Measurements from ENCODE around the gene HEATR1. TPM values are rescaled to one million over a fixed set of nuclear protein-coding genes. Genes with fewer than 3 reads are reported as not detected.

The HEATR1 gene
- total RNA-seq, 2 experiments from 2014 or later = 34.4 to 69.0 TPM

DNA sequence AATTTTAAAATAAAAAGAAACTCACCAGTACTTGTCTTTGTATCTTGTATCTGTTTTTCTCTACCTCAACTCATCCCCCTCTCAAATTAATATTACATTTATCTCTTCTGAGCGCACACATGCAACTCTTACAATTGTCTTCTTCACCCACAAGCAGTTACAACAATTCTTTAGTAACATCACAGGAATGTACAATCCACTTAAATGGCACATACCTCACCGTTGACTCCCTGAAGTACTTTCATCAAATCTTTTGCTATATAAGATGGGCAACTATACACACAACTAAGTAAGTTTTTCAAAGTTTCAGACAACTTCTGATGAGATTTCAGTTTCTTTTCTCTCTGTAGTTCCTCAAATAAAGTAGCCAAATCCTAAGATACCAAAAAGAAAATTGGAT is 28.3 kb downstream of the HEATR1 start:
- Histone ChIP-seq H3K27ac (ENCODE audit: low read depth, low read length, poor library complexity, severe bottlenecking) (no peak overlapping the region), H3K9me2 (ENCODE audit: insufficient read depth, low read length) (no peaks in the 10 kb centered on the region), H3K4me3 (ENCODE audit: low read depth, low read length, poor library complexity, severe bottlenecking) (no peak overlapping the region), H3K36me3 (ENCODE audit: insufficient read depth, low read length) (peaks cover 97% of the 10 kb centered on the region), H3K9me3 (ENCODE audit: low read length) (no peaks in the 10 kb centered on the region), H3K79me2 (ENCODE audit: insufficient read depth, low read depth, low read length) (no peaks in the 10 kb centered on the region), H2AFZ (ENCODE audit: low read length) (no peak overlapping the region), H4K20me1 (ENCODE audit: insufficient read depth, low read length) (0 out of 2 replicates have a peak, but pooled peaks cover 6% of the 10 kb centered on the region), H3K4me1 (ENCODE audit: insufficient read depth, low read length, poor library complexity, severe bottlenecking) (no peaks in the 10 kb centered on the region), H3K4me2 (ENCODE audit: low read length) (no peak overlapping the region)
- ChIA-PET CTCF (ENCODE audit: unreplicated experiment) (no interaction called here), POLR2A (interaction anchor here (1.1 to 1.2 kb wide), 2 partner anchors 17 to 27 kb away, joined by 3 read pairs; no protein-coding TSS in a partner anchor)
- no peak for DNase-seq (ENCODE audit: low spot score)
- intact Hi-C loops (cut with micrococcal nuclease; ENCODE audit: unreplicated experiment) = no loop called here
- no TSS peak for BruUV-seq (replicated peaks)
- TF ChIP-seq EZH2phosphoT487 (IDR thresholded peaks at IDR 0.05; ENCODE audit: borderline replicate concordance, low read depth, low read length) = no peak
- TF ChIP-seq, protein P1, sequence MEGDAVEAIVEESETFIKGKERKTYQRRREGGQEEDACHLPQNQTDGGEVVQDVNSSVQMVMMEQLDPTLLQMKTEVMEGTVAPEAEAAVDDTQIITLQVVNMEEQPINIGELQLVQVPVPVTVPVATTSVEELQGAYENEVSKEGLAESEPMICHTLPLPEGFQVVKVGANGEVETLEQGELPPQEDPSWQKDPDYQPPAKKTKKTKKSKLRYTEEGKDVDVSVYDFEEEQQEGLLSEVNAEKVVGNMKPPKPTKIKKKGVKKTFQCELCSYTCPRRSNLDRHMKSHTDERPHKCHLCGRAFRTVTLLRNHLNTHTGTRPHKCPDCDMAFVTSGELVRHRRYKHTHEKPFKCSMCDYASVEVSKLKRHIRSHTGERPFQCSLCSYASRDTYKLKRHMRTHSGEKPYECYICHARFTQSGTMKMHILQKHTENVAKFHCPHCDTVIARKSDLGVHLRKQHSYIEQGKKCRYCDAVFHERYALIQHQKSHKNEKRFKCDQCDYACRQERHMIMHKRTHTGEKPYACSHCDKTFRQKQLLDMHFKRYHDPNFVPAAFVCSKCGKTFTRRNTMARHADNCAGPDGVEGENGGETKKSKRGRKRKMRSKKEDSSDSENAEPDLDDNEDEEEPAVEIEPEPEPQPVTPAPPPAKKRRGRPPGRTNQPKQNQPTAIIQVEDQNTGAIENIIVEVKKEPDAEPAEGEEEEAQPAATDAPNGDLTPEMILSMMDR (conservative IDR thresholded peaks at IDR 0.05; ENCODE audit: low read length) = no peak

GRCh38 chr1:236575523-236575922 is 28.8 kb downstream of the HEATR1 start:
- ChIA-PET CTCF (ENCODE audit: unreplicated experiment) (no interaction called here), POLR2A (interaction anchor here (1.2 kb wide), 1 partner anchor 17 kb away, joined by 3 read pairs; no protein-coding TSS in a partner anchor)
- DNase-seq (ENCODE audit: low spot score) = no peak
- no peak overlapping the region for H3K4me3 ChIP-seq (ENCODE audit: low read depth, low read length, poor library complexity, severe bottlenecking)
- peaks cover 99% of the 10 kb centered on the region for H3K36me3 ChIP-seq (ENCODE audit: insufficient read depth, low read length)
- no peaks in the 10 kb centered on the region for H3K9me3 ChIP-seq (ENCODE audit: low read length)
- H3K4me1 ChIP-seq (ENCODE audit: insufficient read depth, low read length, poor library complexity, severe bottlenecking) = no peaks in the 10 kb centered on the region
- H2AFZ ChIP-seq (ENCODE audit: low read length) = no peak overlapping the region
- 0 out of 2 replicates have a peak, but pooled peaks cover 6% of the 10 kb centered on the region for H4K20me1 ChIP-seq (ENCODE audit: insufficient read depth, low read length)
- TF ChIP-seq EZH2phosphoT487 (IDR thresholded peaks at IDR 0.05; ENCODE audit: borderline replicate concordance, low read depth, low read length) = no peak
- TF ChIP-seq, protein P1 (conservative IDR thresholded peaks at IDR 0.05; ENCODE audit: low read length) = no peak
- no TSS peak for BruUV-seq (replicated peaks)
- H3K4me2 ChIP-seq (ENCODE audit: low read length) = no peak overlapping the region
- H3K9me2 ChIP-seq (ENCODE audit: insufficient read depth, low read length) = no peaks in the 10 kb centered on the region
- no peak overlapping the region for H3K27ac ChIP-seq (ENCODE audit: low read depth, low read length, poor library complexity, severe bottlenecking)
- no peaks in the 10 kb centered on the region for H3K79me2 ChIP-seq (ENCODE audit: insufficient read depth, low read depth, low read length)
- intact Hi-C loops (cut with micrococcal nuclease; ENCODE audit: unreplicated experiment) = no loop called here

GRCh38 chr1:236568285-236568894 is 35.9 kb downstream of the HEATR1 start:
- no peak overlapping the region for H3K4me3 ChIP-seq (ENCODE audit: low read depth, low read length, poor library complexity, severe bottlenecking)
- H4K20me1 ChIP-seq (ENCODE audit: insufficient read depth, low read length) = peaks cover 12% of the 10 kb centered on the region; the same call in 1 of the 2 replicates
- H2AFZ ChIP-seq (ENCODE audit: low read length) = no peak overlapping the region
- no peak overlapping the region for H3K27ac ChIP-seq (ENCODE audit: low read depth, low read length, poor library complexity, severe bottlenecking)
- intact Hi-C loops (cut with micrococcal nuclease; ENCODE audit: unreplicated experiment) = no loop called here
- no TSS peak for BruUV-seq (replicated peaks)
- DNase-seq (ENCODE audit: low spot score) = no peak
- no peak overlapping the region for H3K4me2 ChIP-seq (ENCODE audit: low read length)
- TF ChIP-seq EZH2phosphoT487 (IDR thresholded peaks at IDR 0.05; ENCODE audit: borderline replicate concordance, low read depth, low read length) = no peak
- TF ChIP-seq, protein P1 (conservative IDR thresholded peaks at IDR 0.05; ENCODE audit: low read length) = no peak
- H3K9me3 ChIP-seq (ENCODE audit: low read length) = no peaks in the 10 kb centered on the region
- H3K4me1 ChIP-seq (ENCODE audit: insufficient read depth, low read length, poor library complexity, severe bottlenecking) = no peaks in the 10 kb centered on the region
- H3K79me2 ChIP-seq (ENCODE audit: insufficient read depth, low read depth, low read length) = no peaks in the 10 kb centered on the region
- H3K36me3 ChIP-seq (ENCODE audit: insufficient read depth, low read length) = peaks cover 100% of the 10 kb centered on the region
- POLR2A ChIA-PET = interaction anchor here (0.7 to 1.3 kb wide), 2 partner anchors 17 to 36 kb away, joined by 4 to 5 read pairs; partner anchors contain the start of gene HEATR1
- H3K9me2 ChIP-seq (ENCODE audit: insufficient read depth, low read length) = no peaks in the 10 kb centered on the region
- CTCF ChIA-PET (ENCODE audit: unreplicated experiment) = no interaction called here
